Gastroesophageal sphincter (tissue), 4 donors: ENCODE data around the gene RUNDC1. TPM values are rescaled to one million over a fixed set of nuclear protein-coding genes. Genes with fewer than 3 reads are reported as not detected.

Experiments used
- ATAC-seq: fragments of 150-250 bp; one replicate; pipeline ENCODE4 v1.9.1; 2016; ENCODE audit warnings: mild to moderate bottlenecking, moderate library complexity
- H3K27ac ChIP-seq, 4 donors: fragments of 200-600 bp; sonication (generic) in 3 of 4; 1 replicate in 3 of 4; 2 replicates in 1 of 4; pipeline ENCODE4 v1.5.1; 2016 to 2019
- H3K27me3 ChIP-seq: fragments of 200-600 bp; sonication (generic); one replicate; pipeline ENCODE4 v1.5.1; 2019
- H3K36me3 ChIP-seq, 2 donors: fragments of 200-600 bp; sonication (generic); one replicate each; pipeline ENCODE4 v1.5.1; 2019; ENCODE audit warnings: control low read depth in 1 of 2
- H3K4me1 ChIP-seq, 3 donors: fragments of 200-600 bp; sonication (generic); 1 replicate in 2 of 3; 2 replicates in 1 of 3; pipeline ENCODE4 v1.5.1; 2016 to 2019; ENCODE audit warnings: control low read depth in 2 of 3
- H3K4me3 ChIP-seq, 2 donors: fragments of 200-600 bp; sonication (generic); one replicate each; pipeline ENCODE4 v1.5.1; 2019; ENCODE audit warnings: mild to moderate bottlenecking in 1 of 2, moderate library complexity in 1 of 2
- H3K9me3 ChIP-seq, 3 donors: fragments of 200-600 bp; sonication (generic); one replicate each; pipeline ENCODE4 v1.5.1; 2017 to 2019; ENCODE audit warnings: control low read depth in 2 of 3
- EP300 ChIP-seq: sonication (generic); formaldehyde crosslinking; IDR thresholded peaks from one replicate; pipeline ENCODE4 v1.6.1; 2017; ENCODE audit warnings: antibody characterized with exemption, mild to moderate bottlenecking
- POLR2A ChIP-seq, 2 donors: fragments of 450-650 bp; IDR thresholded peaks; one replicate each; pipeline ENCODE4 v1.6.1; 2017; ENCODE audit warnings: antibody characterized with exemption in 2 of 2, mild to moderate bottlenecking in 2 of 2, moderate library complexity in 1 of 2
- POLR2AphosphoS5 ChIP-seq: sonication (generic); formaldehyde crosslinking; IDR thresholded peaks from one replicate; pipeline ENCODE4 v1.6.1; 2017; ENCODE audit warnings: antibody characterized with exemption
- WGBS, 2 donors: methylation state at CpG; one replicate each; pipeline ENCODE4 v1.1.5; 2018; ENCODE audit warnings: low coverage in 1 of 2; 5-methylcytosine and 5-hydroxymethylcytosine counted together
- small RNA-seq, 4 donors: library from RNA; depleted of rRNA; stranded (forward); fragments of <200 nt; gene quantifications; one replicate each; pipeline ENCODE3, GENCODE V24; 2016
- total RNA-seq, 4 donors: library from RNA; depleted of rRNA; stranded (reverse); fragments of >200 nt; gene quantifications; one replicate each; pipeline ENCODE4 v1.1.0, GENCODE V29; 2016
- TF ChIP-seq, protein P1 (sequence below), 4 experiments: fragments of 200-600 bp in 2 of 4; fragments of 450-650 bp in 2 of 4; sonication (generic) in 1 of 4; IDR thresholded peaks; one replicate each; pipeline ENCODE4 v1.5.1; 2017 to 2019; ENCODE audit warnings: antibody characterized with exemption in 4 of 4, mild to moderate bottlenecking in 2 of 4, moderate library complexity in 2 of 4

The RUNDC1 gene
- total RNA-seq, 4 donors from 2014 or later: 16.4 to 20.9 (median 19.4) TPM

GRCh38 chr17:43042025-43042628 is 61.8 kb downstream of the RUNDC1 start:
- ATAC-seq: no peak
- Histone ChIP-seq H3K27me3 (no peaks in the 10 kb centered on the region), H3K27ac (no peak overlapping the region), H3K36me3 (peaks cover 0 to 8% of the 10 kb centered on the region in 2 donors), H3K4me1 (no peaks in the 10 kb centered on the region), H3K9me3 (no peaks in the 10 kb centered on the region), H3K4me3 (no peak overlapping the region)
- 50 to 63% methylated on average over 3 to 5 of the region's 5 CpGs for WGBS, 2 donors
- TF ChIP-seq POLR2A (IDR thresholded peaks at IDR 0.05) (no peak), EP300 (no peak), POLR2AphosphoS5 (no peak)
- TF ChIP-seq, protein P1, sequence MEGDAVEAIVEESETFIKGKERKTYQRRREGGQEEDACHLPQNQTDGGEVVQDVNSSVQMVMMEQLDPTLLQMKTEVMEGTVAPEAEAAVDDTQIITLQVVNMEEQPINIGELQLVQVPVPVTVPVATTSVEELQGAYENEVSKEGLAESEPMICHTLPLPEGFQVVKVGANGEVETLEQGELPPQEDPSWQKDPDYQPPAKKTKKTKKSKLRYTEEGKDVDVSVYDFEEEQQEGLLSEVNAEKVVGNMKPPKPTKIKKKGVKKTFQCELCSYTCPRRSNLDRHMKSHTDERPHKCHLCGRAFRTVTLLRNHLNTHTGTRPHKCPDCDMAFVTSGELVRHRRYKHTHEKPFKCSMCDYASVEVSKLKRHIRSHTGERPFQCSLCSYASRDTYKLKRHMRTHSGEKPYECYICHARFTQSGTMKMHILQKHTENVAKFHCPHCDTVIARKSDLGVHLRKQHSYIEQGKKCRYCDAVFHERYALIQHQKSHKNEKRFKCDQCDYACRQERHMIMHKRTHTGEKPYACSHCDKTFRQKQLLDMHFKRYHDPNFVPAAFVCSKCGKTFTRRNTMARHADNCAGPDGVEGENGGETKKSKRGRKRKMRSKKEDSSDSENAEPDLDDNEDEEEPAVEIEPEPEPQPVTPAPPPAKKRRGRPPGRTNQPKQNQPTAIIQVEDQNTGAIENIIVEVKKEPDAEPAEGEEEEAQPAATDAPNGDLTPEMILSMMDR (IDR thresholded peaks at IDR 0.05): no peak

Small RNA genes lying within 50 kb of the gene (small RNA-seq; reads per million reads assigned to genes)
- gene AARSD1: 0 reads per million in 4 donors
- gene RF00561: 0 reads per million in 4 donors

Other genes starting within 250 kb of the RUNDC1 start
- gene EZH1, start 235.5 kb upstream of the RUNDC1 start, total RNA-seq: 10 to 100 TPM; 57.2 to 90.4 (median 59.7) TPM
- gene RAMP2, start 219.3 kb upstream of the RUNDC1 start, total RNA-seq: 10 to 100 TPM in 3 of 4 donors, 1 to 10 TPM in 1; 4.0 to 27.4 (median 21.5) TPM
- gene VPS25, start 207.1 kb upstream of the RUNDC1 start, total RNA-seq: 10 to 100 TPM; 43.1 to 64.0 (median 44.8) TPM
- 1 to 10 TPM in 3 of 4 donors, under 1 TPM in 1; 0.78 to 6.7 (median 1.6) TPM for gene WNK4, start 200.0 kb upstream of the RUNDC1 start, total RNA-seq
- gene COA3, start 181.9 kb upstream of the RUNDC1 start, total RNA-seq: 10 to 100 TPM; 55.3 to 81.4 (median 66.8) TPM
- gene CNTD1, start 181.7 kb upstream of the RUNDC1 start, total RNA-seq: under 1 TPM in 3 of 4 donors, not detected in 1; 0.20 to 0.93 (median 0.78) TPM
- gene BECN1, start 156.3 kb upstream of the RUNDC1 start, total RNA-seq: 100 to 1,000 TPM; 143 to 185 (median 155) TPM
- 100 to 1,000 TPM in 1 of 4 donors, 10 to 100 TPM in 3; 60.7 to 109 (median 82.0) TPM for gene PSME3, start 147.2 kb upstream of the RUNDC1 start, total RNA-seq
- 1 to 10 TPM in 3 of 4 donors, under 1 TPM in 1; 0.81 to 1.7 (median 1.4) TPM for gene AOC2, start 136.0 kb upstream of the RUNDC1 start, total RNA-seq
- 100 to 1,000 TPM in 2 of 4 donors, 10 to 100 TPM in 2; 48.3 to 196 (median 108) TPM for gene AOC3, start 129.4 kb upstream of the RUNDC1 start, total RNA-seq
- gene G6PC1, start 79.8 kb upstream of the RUNDC1 start, total RNA-seq: not detected
- 10 to 100 TPM; 10.9 to 39.5 (median 26.3) TPM for gene AARSD1, start 16.1 kb upstream of the RUNDC1 start, total RNA-seq
- 10 to 100 TPM in 2 of 4 donors, 1 to 10 TPM in 2; 5.5 to 19.6 (median 10.1) TPM for gene PTGES3L, start 485 bp upstream of the RUNDC1 start, total RNA-seq
- 1,000 to 10,000 TPM in 3 of 4 donors, 100 to 1,000 TPM in 1; 854 to 1,510 (median 1,196) TPM for gene RPL27, start 17.9 kb downstream of the RUNDC1 start, total RNA-seq
- gene IFI35, start 26.2 kb downstream of the RUNDC1 start, total RNA-seq: 10 to 100 TPM; 17.1 to 27.9 (median 22.9) TPM
- gene VAT1, start 41.8 kb downstream of the RUNDC1 start, total RNA-seq: 100 to 1,000 TPM in 3 of 4 donors, 10 to 100 TPM in 1; 89.2 to 187 (median 139) TPM
- 1 to 10 TPM; 1.5 to 4.5 (median 2.5) TPM for gene RND2, start 44.7 kb downstream of the RUNDC1 start, total RNA-seq
- 1 to 10 TPM; 4.9 to 7.9 (median 6.1) TPM for gene BRCA1, start 144.8 kb downstream of the RUNDC1 start, total RNA-seq
- 100 to 1,000 TPM in 3 of 4 donors, 10 to 100 TPM in 1; 99.2 to 152 (median 126) TPM for gene NBR1, start 190.6 kb downstream of the RUNDC1 start, total RNA-seq
- gene TMEM106A, start 231.3 kb downstream of the RUNDC1 start, total RNA-seq: 10 to 100 TPM in 1 of 4 donors, 1 to 10 TPM in 3; 3.7 to 13.5 (median 4.4) TPM
- not detected for gene CCDC200, start 248.1 kb downstream of the RUNDC1 start, total RNA-seq